DND-41 (cell line): Measurements from ENCODE around the gene WDR18.

Experiments used
- EZH2 ChIP-seq: IDR thresholded peaks from 3 replicates; pipeline ENCODE4 v1.6.1; 2012; ENCODE audit warnings: borderline replicate concordance, low read depth, mild to moderate bottlenecking, moderate library complexity, low read length, inconsistent platforms; ENCODE audit not compliant: severe bottlenecking
- TF ChIP-seq, protein P1 (sequence below): IDR thresholded peaks from 2 replicates; pipeline ENCODE4 v1.5.1; 2012; ENCODE audit warnings: borderline replicate concordance, low read length, moderate library complexity, mild to moderate bottlenecking; ENCODE audit not compliant: poor library complexity, severe bottlenecking; ENCODE audit errors: extremely low read depth

DNA sequence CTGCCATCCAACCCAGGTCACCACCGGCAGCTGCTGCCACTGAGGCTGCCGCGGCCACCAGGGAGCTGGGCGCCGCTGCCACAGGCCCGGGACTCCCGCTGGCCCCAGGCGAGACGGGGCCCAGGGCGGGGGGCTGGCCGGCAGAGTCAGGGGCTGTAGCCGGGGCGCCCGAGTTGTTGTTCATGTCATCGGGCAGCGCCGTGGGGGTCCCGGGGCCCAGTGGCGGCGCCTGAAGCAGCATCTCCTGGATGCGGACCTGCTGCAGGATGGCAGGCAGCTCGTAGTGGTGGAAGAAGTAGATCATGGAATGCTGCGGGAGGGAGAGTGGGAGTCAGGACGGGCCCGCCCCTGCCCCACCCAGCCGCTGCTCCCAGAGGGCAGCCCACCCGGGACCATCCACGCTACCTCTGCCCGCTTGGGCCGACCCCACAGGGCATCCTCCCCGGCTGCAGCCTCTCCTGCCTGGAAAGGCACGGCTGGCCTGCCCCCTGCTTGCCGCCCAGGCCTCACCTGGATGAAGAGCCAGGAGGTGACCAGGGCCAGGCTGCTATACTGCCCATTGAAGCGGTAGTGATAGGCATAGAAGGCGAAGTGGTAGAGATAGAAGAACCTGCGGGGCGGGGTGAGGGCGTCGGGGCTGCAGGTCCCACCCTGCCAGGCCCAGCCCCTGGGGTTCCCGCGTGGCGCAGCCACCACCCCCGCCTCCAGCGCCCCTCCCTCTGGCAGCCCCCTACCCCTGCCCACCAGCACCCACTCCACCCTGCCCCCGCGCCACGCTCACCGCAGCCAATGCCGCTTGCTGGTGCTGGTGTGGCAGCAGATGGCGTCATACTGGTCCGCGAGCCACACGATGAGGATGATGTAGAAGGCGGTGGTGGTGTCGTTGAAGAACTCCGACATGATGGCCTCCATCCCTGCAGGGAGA is 26.7 kb downstream of the WDR18 start:
- TF ChIP-seq, protein P1, sequence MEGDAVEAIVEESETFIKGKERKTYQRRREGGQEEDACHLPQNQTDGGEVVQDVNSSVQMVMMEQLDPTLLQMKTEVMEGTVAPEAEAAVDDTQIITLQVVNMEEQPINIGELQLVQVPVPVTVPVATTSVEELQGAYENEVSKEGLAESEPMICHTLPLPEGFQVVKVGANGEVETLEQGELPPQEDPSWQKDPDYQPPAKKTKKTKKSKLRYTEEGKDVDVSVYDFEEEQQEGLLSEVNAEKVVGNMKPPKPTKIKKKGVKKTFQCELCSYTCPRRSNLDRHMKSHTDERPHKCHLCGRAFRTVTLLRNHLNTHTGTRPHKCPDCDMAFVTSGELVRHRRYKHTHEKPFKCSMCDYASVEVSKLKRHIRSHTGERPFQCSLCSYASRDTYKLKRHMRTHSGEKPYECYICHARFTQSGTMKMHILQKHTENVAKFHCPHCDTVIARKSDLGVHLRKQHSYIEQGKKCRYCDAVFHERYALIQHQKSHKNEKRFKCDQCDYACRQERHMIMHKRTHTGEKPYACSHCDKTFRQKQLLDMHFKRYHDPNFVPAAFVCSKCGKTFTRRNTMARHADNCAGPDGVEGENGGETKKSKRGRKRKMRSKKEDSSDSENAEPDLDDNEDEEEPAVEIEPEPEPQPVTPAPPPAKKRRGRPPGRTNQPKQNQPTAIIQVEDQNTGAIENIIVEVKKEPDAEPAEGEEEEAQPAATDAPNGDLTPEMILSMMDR: no peak
- TF ChIP-seq EZH2: no peak
